Measurements from ENCODE around the gene ACER1.

DNA sequence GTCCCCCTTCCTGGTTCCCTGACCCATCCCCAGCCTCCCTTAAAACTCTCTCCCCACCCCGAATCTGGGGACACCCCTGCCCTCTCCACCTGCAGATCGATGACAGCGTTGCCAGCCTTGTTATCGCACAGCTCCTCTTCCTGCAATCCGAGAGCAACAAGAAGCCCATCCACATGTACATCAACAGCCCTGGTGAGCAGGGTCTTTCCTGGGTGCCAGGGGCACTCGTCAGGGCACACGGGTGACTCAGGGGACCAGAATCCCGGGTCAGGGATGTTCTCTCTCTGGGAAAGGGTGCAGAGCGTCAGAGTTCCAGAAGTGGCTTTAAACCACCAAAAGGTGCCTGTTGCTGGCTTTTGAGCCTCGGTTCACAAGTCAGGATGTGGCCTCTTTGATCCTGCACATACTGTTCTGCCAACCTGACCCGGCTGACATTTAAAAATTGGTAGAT lies 29.0 kb upstream of the ACER1 start:
- TF ChIP-seq, protein P1, sequence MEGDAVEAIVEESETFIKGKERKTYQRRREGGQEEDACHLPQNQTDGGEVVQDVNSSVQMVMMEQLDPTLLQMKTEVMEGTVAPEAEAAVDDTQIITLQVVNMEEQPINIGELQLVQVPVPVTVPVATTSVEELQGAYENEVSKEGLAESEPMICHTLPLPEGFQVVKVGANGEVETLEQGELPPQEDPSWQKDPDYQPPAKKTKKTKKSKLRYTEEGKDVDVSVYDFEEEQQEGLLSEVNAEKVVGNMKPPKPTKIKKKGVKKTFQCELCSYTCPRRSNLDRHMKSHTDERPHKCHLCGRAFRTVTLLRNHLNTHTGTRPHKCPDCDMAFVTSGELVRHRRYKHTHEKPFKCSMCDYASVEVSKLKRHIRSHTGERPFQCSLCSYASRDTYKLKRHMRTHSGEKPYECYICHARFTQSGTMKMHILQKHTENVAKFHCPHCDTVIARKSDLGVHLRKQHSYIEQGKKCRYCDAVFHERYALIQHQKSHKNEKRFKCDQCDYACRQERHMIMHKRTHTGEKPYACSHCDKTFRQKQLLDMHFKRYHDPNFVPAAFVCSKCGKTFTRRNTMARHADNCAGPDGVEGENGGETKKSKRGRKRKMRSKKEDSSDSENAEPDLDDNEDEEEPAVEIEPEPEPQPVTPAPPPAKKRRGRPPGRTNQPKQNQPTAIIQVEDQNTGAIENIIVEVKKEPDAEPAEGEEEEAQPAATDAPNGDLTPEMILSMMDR (IDR thresholded peaks at IDR 0.05) = no peak
- no peak for TF ChIP-seq POLR2A (IDR thresholded peaks at IDR 0.05)

Data from esophagus squamous epithelium (tissue), 4 donors.